K562 (cell line): Measurements from ENCODE around the gene SNX30. TPM values are rescaled to one million over a fixed set of nuclear protein-coding genes. Genes with fewer than 3 reads are reported as not detected.

Source experiments
- ATAC-seq: fragments of 200-7000 bp; cut with Tn5 transposase; 3 replicates; pipeline ENCODE4 v1.9.1; 2020; ENCODE audit warnings: moderate library complexity
- BruUV-seq: library from RNA; stranded (reverse); fragments of 400-500 nt; replicated peaks from 2 replicates; lab custom pipeline; 2021; lab: Mats Ljungman, UMichigan
- CTCF ChIA-PET: fragments of 300-600 bp; formaldehyde crosslinking; extraction: SDS; loops from one replicate; lab custom pipeline; 2021; ENCODE audit warnings: low intra/inter-chr PET ratio; lab: Yijun Ruan, JAX
- POLR2A ChIA-PET: fragments of 300-600, 350-650 bp; sonication (Branson Sonifier 250); formaldehyde crosslinking; extraction: SDS; loops from one replicate; lab custom pipeline; 2021; ENCODE audit warnings: antibody characterized with exemption, inconsistent platforms; lab: Yijun Ruan, JAX
- DNase-seq, 4 experiments: peaks; one replicate each; pipeline versions ENCODE4 v3.0.0 to v3.0.0-alpha.2; 2011 to 2018; ENCODE audit warnings: low spot score in 3 of 4, mixed read lengths in 3 of 4; ENCODE audit errors: extremely low read depth in 1 of 4
- FAIRE-seq: peaks from 2 replicates; lab custom pipeline; 2011; peaks lifted over from hg19 to GRCh38; lab: Jason Lieb, UNC
- H2AFZ ChIP-seq: 2 replicates; pipeline ENCODE4 v1.6.0; 2011; ENCODE audit warnings: low read depth, low read length, control low read depth, inconsistent platforms
- H3K27ac ChIP-seq: fragments of 200-600 bp; 3 replicates; pipeline ENCODE4 v1.8.0; 2011; ENCODE audit warnings: low read depth, mild to moderate bottlenecking, control low read depth, inconsistent platforms, low read length, moderate library complexity, mixed read lengths; ENCODE audit errors: extremely low read depth
- H3K27me3 ChIP-seq, 2 experiments: fragments of 300-600 bp in 1 of 2; 2 replicates in 1 of 2; 3 replicates in 1 of 2; pipeline versions ENCODE4 v1.6.0 to v1.8.0; 2011; ENCODE audit warnings: inconsistent platforms in 2 of 2, low read length in 2 of 2, mild to moderate bottlenecking in 1 of 2, mixed read lengths in 1 of 2, moderate library complexity in 1 of 2; ENCODE audit not compliant: control insufficient read depth in 2 of 2, insufficient read depth in 2 of 2
- H3K36me3 ChIP-seq: fragments of 300-600 bp; 3 replicates; pipeline ENCODE4 v1.8.0; 2011; ENCODE audit warnings: mild to moderate bottlenecking, low read length, inconsistent platforms; ENCODE audit not compliant: control insufficient read depth, insufficient read depth
- H3K4me1 ChIP-seq, 2 experiments: fragments of 200-600 bp in 1 of 2; replicated peaks in 1 of 2; 2 replicates in 1 of 2; 3 replicates in 1 of 2; pipeline versions ENCODE4 v1.5.1 to v1.8.0; 2011; ENCODE audit warnings: inconsistent platforms in 2 of 2, low read length in 2 of 2, mild to moderate bottlenecking in 1 of 2, mixed read lengths in 1 of 2, moderate library complexity in 1 of 2; ENCODE audit not compliant: control insufficient read depth in 2 of 2, insufficient read depth in 2 of 2
- H3K4me2 ChIP-seq: 2 replicates; pipeline ENCODE4 v1.6.1; 2011; ENCODE audit warnings: low read length, control low read depth, inconsistent platforms, mixed read lengths; ENCODE audit not compliant: insufficient read depth
- H3K4me3 ChIP-seq: fragments of 200-600 bp; sonication (generic), shearing (Covaris generic); 2 replicates; pipeline ENCODE4 v1.5.1; 2016; ENCODE audit warnings: control low read depth, inconsistent platforms
- H3K79me2 ChIP-seq: fragments of 200-600 bp; 3 replicates; pipeline ENCODE4 v1.8.0; 2011; ENCODE audit warnings: low read length, inconsistent platforms; ENCODE audit not compliant: control insufficient read depth, insufficient read depth
- H3K9ac ChIP-seq, 2 experiments: 2 replicates each; pipeline versions ENCODE4 v1.6.0 to v1.6.1; 2011; ENCODE audit warnings: low read depth in 2 of 2, low read length in 2 of 2, control low read depth in 1 of 2, inconsistent platforms in 1 of 2, mild to moderate bottlenecking in 1 of 2, mixed read lengths in 1 of 2; ENCODE audit not compliant: insufficient read depth in 1 of 2
- H3K9me1 ChIP-seq: one replicate; pipeline ENCODE4 v1.6.0; 2011; ENCODE audit warnings: inconsistent platforms, mild to moderate bottlenecking, low read length, moderate library complexity; ENCODE audit not compliant: control insufficient read depth, insufficient read depth
- H3K9me3 ChIP-seq: replicated peaks from 2 replicates; pipeline ENCODE4 v1.5.1; 2011; ENCODE audit warnings: low read depth, low read length, inconsistent platforms; ENCODE audit not compliant: control insufficient read depth, insufficient read depth
- H4K20me1 ChIP-seq: replicated peaks from 2 replicates; pipeline ENCODE4 v1.6.1; 2011; ENCODE audit warnings: low read length, inconsistent platforms, mixed read lengths; ENCODE audit not compliant: control insufficient read depth, insufficient read depth
- GATAD2A ChIP-seq: fragments of 450-650 bp; IDR thresholded peaks from 2 replicates; pipeline ENCODE4 v1.6.1; 2017
- HOXB6 ChIP-seq: fragments of 250-450 bp; sonication (Bioruptor Pico); IDR thresholded peaks from 2 replicates; pipeline ENCODE4 v1.5.1; 2022; ENCODE audit warnings: mild to moderate bottlenecking, borderline replicate concordance
- KDM2B ChIP-seq: fragments of 250-450 bp; sonication (Bioruptor Pico); IDR thresholded peaks from 2 replicates; pipeline ENCODE4 v1.8.0; 2021; ENCODE audit warnings: mild to moderate bottlenecking, moderate library complexity
- NCOA1 ChIP-seq: fragments of 450-650 bp; IDR thresholded peaks from 2 replicates; pipeline ENCODE4 v1.6.1; 2016; ENCODE audit warnings: low read depth
- POLR2AphosphoS5 ChIP-seq: IDR thresholded peaks from 2 replicates; pipeline ENCODE4 v1.6.1; 2011; ENCODE audit warnings: mild to moderate bottlenecking, low read depth, low read length, moderate library complexity; ENCODE audit not compliant: control insufficient read depth, insufficient read depth
- SOX6 ChIP-seq: fragments of 450-650 bp; IDR thresholded peaks from 2 replicates; pipeline ENCODE4 v1.6.1; 2014; ENCODE audit warnings: mild to moderate bottlenecking
- ZNF146 ChIP-seq: IDR thresholded peaks from one replicate; pipeline ENCODE4 v1.6.1; 2018; ENCODE audit warnings: missing compliant biosample characterization; ENCODE audit not compliant: unreplicated experiment
- ZNF407 ChIP-seq: fragments of 450-650 bp; IDR thresholded peaks from 2 replicates; pipeline ENCODE4 v1.6.1; 2016; ENCODE audit warnings: low read depth
- WGBS: fragments of 100-300 bp; shearing (Covaris generic); methylation state at CpG from one replicate; pipeline ENCODE4 v1.1.6; 2016; ENCODE audit warnings: low coverage, mixed read lengths; ENCODE audit not compliant: insufficient coverage; ENCODE audit errors: missing lambda C conversion rate; 5-methylcytosine and 5-hydroxymethylcytosine counted together
- in situ Hi-C: fragments of 300-500 bp; cut with MboI; formaldehyde crosslinking; loops from 4 replicates; pipeline ENCODE4 v1.15.0; 2018; ENCODE audit warnings: inconsistent platforms, mixed read lengths
- intact Hi-C: fragments of 100-400 bp; cut with micrococcal nuclease; formaldehyde crosslinking; loops from 2 replicates; pipeline ENCODE4 v1.14.2; 2022
- polyA plus RNA-seq, 8 experiments: library from polyadenylated mRNA; depleted of rRNA in 4 of 8; stranded (reverse) in 5 of 8; unstranded in 3 of 8; fragments of >200 nt; fragmentation: Nextera tagmentation in 2 of 8; fragmentation: Illumina TruSeq in 1 of 8; extraction: Ambion mirVana in 2 of 8; extraction: Trizol in 1 of 8; gene quantifications; 2 replicates each; pipeline versions ENCODE4 v1.2.1 to v1.2.3, GENCODE V29; 2011 to 2014; ENCODE audit warnings: inconsistent platforms in 1 of 8, missing spikeins in 1 of 8
- total RNA-seq, 7 experiments: library from RNA; depleted of rRNA in 6 of 7; stranded (reverse); fragments of >200 nt in 6 of 7; fragmentation: Illumina TruSeq in 2 of 7; extraction: Trizol in 2 of 7; gene quantifications; 2 replicates each; pipeline versions ENCODE4 v1.2.1 to v1.2.3, GENCODE V29; 2011 to 2021; ENCODE audit warnings: low replicate concordance in 1 of 7

The SNX30 gene
- total and polyA plus RNA-seq, 9 of the 15 experiments (the other 6 are each of a cell fraction or from before 2014, with no cell fraction given): 0.76 to 5.9 (median 3.3) TPM

- ChIA-PET CTCF (no interaction called here), POLR2A (no interaction called here)
- no TSS peak for BruUV-seq
- no peak for TF ChIP-seq KDM2B
- no peak for TF ChIP-seq NCOA1
- no peak for TF ChIP-seq ZNF407
- TF ChIP-seq SOX6: no peak
- no peak for TF ChIP-seq POLR2AphosphoS5
- TF ChIP-seq HOXB6 (CRISPR knock-in tag): no peak
- TF ChIP-seq GATAD2A: no peak
- TF ChIP-seq ZNF146 (CRISPR knock-in tag): no peak
- Histone ChIP-seq H4K20me1 (no peaks in the 10 kb centered on the region), H2AFZ (no peak overlapping the region), H3K4me1 (no peaks in the 10 kb centered on the region), H3K27me3 (peaks cover 0 to 13% of the 10 kb centered on the region in 2 experiments; a peak in 3 of 5 replicates), H3K27ac (no peak overlapping the region), H3K9me3 (no peaks in the 10 kb centered on the region), H3K36me3 (no peaks in the 10 kb centered on the region), H3K4me3 (no peak overlapping the region), H3K9me1 (no peaks in the 10 kb centered on the region), H3K79me2 (no peaks in the 10 kb centered on the region), H3K9ac (no peak overlapping the region), H3K4me2 (no peak overlapping the region)
- intact Hi-C loops: no loop called here
- 0% methylated on average over 3 of the region's 3 CpGs for WGBS
- DNase-seq (no peak), FAIRE-seq (no peak), ATAC-seq (no peak)
- in situ Hi-C loops: no loop called here
Observed at GRCh38 chr9:112896131-112896530, 145.6 kb downstream of the SNX30 start.
